ENCODE measurements around the gene MYO1A. TPM values are rescaled to one million over a fixed set of nuclear protein-coding genes. Genes with fewer than 3 reads are reported as not detected.
A peak's percentile ranks its signal among the peaks of the same experiment; 100 is the strongest.

Gene MYO1A
- total and polyA plus RNA-seq, 4 donors = 0.03 to 0.28 (median 0.08) TPM; not detected in 1

DNA sequence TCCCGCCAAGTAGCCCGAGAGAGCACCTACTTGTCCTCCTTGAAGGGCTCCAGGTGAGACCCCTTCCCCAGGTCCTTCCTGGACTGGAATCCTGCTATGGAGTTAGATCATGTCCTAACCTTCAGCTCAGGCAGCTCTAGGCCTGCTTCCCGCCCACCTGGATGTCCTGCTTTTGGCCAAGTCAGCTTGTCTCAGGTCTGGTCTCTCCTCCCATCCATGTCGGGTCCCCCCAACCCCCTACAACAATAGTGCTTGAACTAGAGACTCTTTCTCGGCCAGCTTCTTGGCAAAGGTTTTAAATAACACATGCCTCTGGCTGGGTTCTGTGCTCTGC lies 42.6 kb upstream of the MYO1A start:
- H3K4me3 ChIP-seq (ENCODE audit: low read depth in 1 of 3, low read length in 3 of 3) = no peak overlapping the region

DNA sequence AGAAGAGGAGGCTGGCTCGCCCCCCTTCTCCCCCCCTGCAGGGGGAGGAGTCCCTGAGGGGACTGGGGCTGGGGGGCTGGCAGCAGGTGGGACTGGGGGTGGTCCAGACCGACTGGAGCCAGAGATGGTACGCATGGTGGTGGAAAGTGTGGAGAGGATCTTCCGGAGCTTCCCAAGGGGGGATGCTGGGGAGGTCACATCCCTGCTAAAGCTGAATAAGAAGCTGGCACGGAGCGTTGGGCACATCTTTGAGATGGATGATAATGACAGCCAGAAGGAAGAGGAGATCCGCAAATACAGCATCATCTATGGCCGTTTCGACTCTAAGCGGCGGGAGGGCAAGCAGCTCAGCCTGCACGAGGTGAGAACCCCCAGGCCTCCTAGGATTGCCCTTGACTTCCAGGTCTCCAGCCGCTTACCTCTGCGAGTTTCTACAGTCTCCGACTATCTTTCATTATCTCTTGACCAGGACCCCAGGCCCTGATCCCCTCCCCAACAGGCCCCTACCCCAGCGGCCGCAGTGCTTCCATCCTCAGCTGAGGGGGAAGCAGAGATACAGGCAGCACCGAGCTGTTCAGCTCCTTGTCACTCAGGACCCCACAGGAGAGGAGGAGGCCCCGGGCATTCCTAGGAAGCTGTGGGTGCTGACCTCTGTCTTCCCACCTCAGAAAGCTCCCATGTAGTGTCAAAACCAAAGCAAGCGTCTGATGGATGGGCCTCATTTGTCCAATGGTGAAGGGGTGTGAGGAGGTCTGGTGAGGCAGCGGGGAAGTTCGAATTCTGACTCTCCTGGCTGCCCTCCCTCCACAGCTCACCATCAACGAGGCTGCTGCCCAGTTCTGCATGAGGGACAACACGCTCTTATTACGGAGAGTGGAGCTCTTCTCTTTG lies 42.0 kb upstream of the MYO1A start:
- TF ChIP-seq SP1 (IDR thresholded peaks at IDR 0.05) (no peak), TAF1 (conservative IDR thresholded peaks at IDR 0.05) (no peak), FOXA2 (IDR thresholded peaks at IDR 0.05) (no peak), RXRA (IDR thresholded peaks at IDR 0.05) (no peak), HNF4G (IDR thresholded peaks at IDR 0.05) (no peak), HNF4A (conservative IDR thresholded peaks at IDR 0.05) (no peak), FOXA1 (IDR thresholded peaks at IDR 0.05) (no peak)
- TF ChIP-seq, protein P1, sequence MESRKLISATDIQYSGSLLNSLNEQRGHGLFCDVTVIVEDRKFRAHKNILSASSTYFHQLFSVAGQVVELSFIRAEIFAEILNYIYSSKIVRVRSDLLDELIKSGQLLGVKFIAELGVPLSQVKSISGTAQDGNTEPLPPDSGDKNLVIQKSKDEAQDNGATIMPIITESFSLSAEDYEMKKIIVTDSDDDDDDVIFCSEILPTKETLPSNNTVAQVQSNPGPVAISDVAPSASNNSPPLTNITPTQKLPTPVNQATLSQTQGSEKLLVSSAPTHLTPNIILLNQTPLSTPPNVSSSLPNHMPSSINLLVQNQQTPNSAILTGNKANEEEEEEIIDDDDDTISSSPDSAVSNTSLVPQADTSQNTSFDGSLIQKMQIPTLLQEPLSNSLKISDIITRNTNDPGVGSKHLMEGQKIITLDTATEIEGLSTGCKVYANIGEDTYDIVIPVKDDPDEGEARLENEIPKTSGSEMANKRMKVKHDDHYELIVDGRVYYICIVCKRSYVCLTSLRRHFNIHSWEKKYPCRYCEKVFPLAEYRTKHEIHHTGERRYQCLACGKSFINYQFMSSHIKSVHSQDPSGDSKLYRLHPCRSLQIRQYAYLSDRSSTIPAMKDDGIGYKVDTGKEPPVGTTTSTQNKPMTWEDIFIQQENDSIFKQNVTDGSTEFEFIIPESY (IDR thresholded peaks at IDR 0.05) = no peak
- TF ChIP-seq, protein P2, sequence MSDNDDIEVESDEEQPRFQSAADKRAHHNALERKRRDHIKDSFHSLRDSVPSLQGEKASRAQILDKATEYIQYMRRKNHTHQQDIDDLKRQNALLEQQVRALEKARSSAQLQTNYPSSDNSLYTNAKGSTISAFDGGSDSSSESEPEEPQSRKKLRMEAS (IDR thresholded peaks at IDR 0.05) = no peak
- TF ChIP-seq, protein P3, sequence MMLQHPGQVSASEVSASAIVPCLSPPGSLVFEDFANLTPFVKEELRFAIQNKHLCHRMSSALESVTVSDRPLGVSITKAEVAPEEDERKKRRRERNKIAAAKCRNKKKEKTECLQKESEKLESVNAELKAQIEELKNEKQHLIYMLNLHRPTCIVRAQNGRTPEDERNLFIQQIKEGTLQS (IDR thresholded peaks at IDR 0.05) = no peak
- Histone ChIP-seq H3K4me3 (ENCODE audit: low read depth in 1 of 3, low read length in 3 of 3) (no peak overlapping the region), H3K9ac (ENCODE audit: low read depth in 1 of 2, low read length in 2 of 2) (no peak overlapping the region), H3K9me3 (ENCODE audit: control insufficient read depth in 4 of 4, low read length in 3 of 4) (no peaks in the 10 kb centered on the region), H3K36me3 (ENCODE audit: control insufficient read depth in 4 of 4, insufficient read depth in 3 of 4, low read depth in 1 of 4, low read length in 3 of 4) (peaks cover 13 to 37% (median 25%) of the 10 kb centered on the region in 4 donors), H3K27ac (ENCODE audit: low read depth in 1 of 2, low read length in 2 of 2) (no peak overlapping the region), H3K4me1 (ENCODE audit: control insufficient read depth in 4 of 4, insufficient read depth in 4 of 4, low read length in 3 of 4) (peaks cover 9 to 56% (median 28%) of the 10 kb centered on the region in 4 donors), H3K27me3 (ENCODE audit: control insufficient read depth in 4 of 4, insufficient read depth in 4 of 4, low read length in 3 of 4) (no peaks in the 10 kb centered on the region)
- WGBS = 86% methylated on average over 25 of the region's 25 CpGs
- no peak for DNase-seq (ENCODE audit: low spot score)

More for the DNA sequence above, 42.6 kb upstream of the MYO1A start:
- Histone ChIP-seq H3K27ac (ENCODE audit: low read depth in 1 of 2, low read length in 2 of 2) (no peak overlapping the region), H3K4me1 (ENCODE audit: control insufficient read depth in 4 of 4, insufficient read depth in 4 of 4, low read length in 3 of 4) (peaks cover 9 to 56% (median 28%) of the 10 kb centered on the region in 4 donors), H3K9ac (ENCODE audit: low read depth in 1 of 2, low read length in 2 of 2) (no peak overlapping the region), H3K36me3 (ENCODE audit: control insufficient read depth in 4 of 4, insufficient read depth in 3 of 4, low read depth in 1 of 4, low read length in 3 of 4) (peaks cover 13 to 42% (median 30%) of the 10 kb centered on the region in 4 donors), H3K9me3 (ENCODE audit: control insufficient read depth in 4 of 4, low read length in 3 of 4) (no peaks in the 10 kb centered on the region), H3K27me3 (ENCODE audit: control insufficient read depth in 4 of 4, insufficient read depth in 4 of 4, low read length in 3 of 4) (no peaks in the 10 kb centered on the region)
- 82% methylated on average over 5 of the region's 5 CpGs for whole genome bisulfite sequencing
- DNase-seq (ENCODE audit: low spot score) = no peak
- TF ChIP-seq HNF4A (conservative IDR thresholded peaks at IDR 0.05) (no peak), YY1 (IDR thresholded peaks at IDR 0.05) (no peak), GABPA (IDR thresholded peaks at IDR 0.05 in 1 of 2, conservative IDR thresholded peaks at IDR 0.05 in 1 of 2) (no peak), FOXA1 (IDR thresholded peaks at IDR 0.05) (no peak)

DNA sequence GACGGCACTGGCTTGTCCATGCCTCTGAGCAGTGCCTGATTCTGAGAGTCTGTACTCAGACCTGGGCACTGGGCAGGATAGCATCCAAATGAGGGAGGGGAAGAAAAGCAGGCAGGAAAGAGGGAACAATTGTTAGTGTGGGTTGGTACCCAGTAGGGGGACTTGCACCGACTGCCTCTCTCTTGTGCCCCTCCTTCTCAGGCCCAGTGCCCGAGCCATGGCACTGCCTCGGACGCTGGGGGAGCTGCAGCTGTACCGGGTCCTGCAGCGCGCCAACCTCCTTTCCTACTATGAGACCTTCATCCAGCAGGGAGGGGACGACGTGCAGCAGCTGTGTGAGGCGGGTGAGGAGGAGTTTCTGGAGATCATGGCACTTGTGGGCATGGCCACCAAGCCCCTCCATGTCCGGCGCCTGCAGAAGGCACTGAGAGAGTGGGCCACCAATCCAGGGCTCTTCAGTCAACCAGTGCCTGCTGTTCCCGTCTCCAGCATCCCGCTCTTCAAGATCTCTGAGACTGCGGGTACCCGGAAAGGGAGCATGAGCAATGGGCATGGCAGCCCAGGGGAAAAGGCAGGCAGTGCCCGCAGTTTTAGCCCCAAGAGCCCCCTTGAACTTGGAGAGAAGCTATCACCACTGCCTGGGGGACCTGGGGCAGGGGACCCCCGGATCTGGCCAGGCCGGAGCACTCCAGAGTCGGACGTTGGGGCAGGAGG lies 41.2 kb upstream of the MYO1A start:
- WGBS = 70% methylated on average over 22 of the region's 22 CpGs
- H3K4me3 ChIP-seq (ENCODE audit: low read depth in 1 of 3, low read length in 3 of 3) = peak overlapping the region in 2 of 3 donors; percentile 45 to 94
- no peaks in the 10 kb centered on the region for H3K9me3 ChIP-seq (ENCODE audit: control insufficient read depth in 4 of 4, low read length in 3 of 4)
- no peak for DNase-seq (ENCODE audit: low spot score)
- H3K4me1 ChIP-seq (ENCODE audit: control insufficient read depth in 4 of 4, insufficient read depth in 4 of 4, low read length in 3 of 4) = peaks cover 9 to 56% (median 28%) of the 10 kb centered on the region in 4 donors
- peak overlapping the region; percentile 28 to 43 for H3K27ac ChIP-seq (ENCODE audit: low read depth in 1 of 2, low read length in 2 of 2)
- TF ChIP-seq HNF4G (IDR thresholded peaks at IDR 0.05) = no peak
- TF ChIP-seq RAD21 (IDR thresholded peaks at IDR 0.05) = no peak
- TF ChIP-seq EGR1 (IDR thresholded peaks at IDR 0.05; ENCODE audit: low read depth in 2 of 2) = no peak
- no peak for TF ChIP-seq GABPA (IDR thresholded peaks at IDR 0.05 in 1 of 2, conservative IDR thresholded peaks at IDR 0.05 in 1 of 2)
- peaks cover 10 to 31% (median 23%) of the 10 kb centered on the region in 4 donors for H3K36me3 ChIP-seq (ENCODE audit: control insufficient read depth in 4 of 4, insufficient read depth in 3 of 4, low read depth in 1 of 4, low read length in 3 of 4)
- H3K27me3 ChIP-seq (ENCODE audit: control insufficient read depth in 4 of 4, insufficient read depth in 4 of 4, low read length in 3 of 4) = no peaks in the 10 kb centered on the region
- H3K9ac ChIP-seq (ENCODE audit: low read depth in 1 of 2, low read length in 2 of 2) = no peak overlapping the region
